H9 (cell line): Measurements from ENCODE around the gene MSH4. TPM values are rescaled to one million over a fixed set of nuclear protein-coding genes. Genes with fewer than 3 reads are reported as not detected.

Experiments used
- DNase-seq: peaks from one replicate; pipeline ENCODE4 v3.0.0-alpha.2; 2017
- H2AFZ ChIP-seq: one replicate; pipeline ENCODE4 v1.6.1; 2013; ENCODE audit warnings: mild to moderate bottlenecking, low read length, control low read depth, moderate library complexity
- H2AK5ac ChIP-seq: 2 replicates; pipeline ENCODE4 v1.6.1; 2013; ENCODE audit warnings: low read length, control low read depth, mixed read lengths; ENCODE audit not compliant: insufficient read length
- H2BK120ac ChIP-seq: one replicate; pipeline ENCODE4 v1.6.1; 2013; ENCODE audit warnings: low read depth, mild to moderate bottlenecking, low read length, control low read depth, inconsistent platforms; ENCODE audit not compliant: poor library complexity, severe bottlenecking
- H2BK12ac ChIP-seq: 2 replicates; pipeline ENCODE4 v1.6.1; 2013; ENCODE audit warnings: low read length, control low read depth, mixed read lengths, low read depth; ENCODE audit not compliant: insufficient read length
- H2BK15ac ChIP-seq: 2 replicates; pipeline ENCODE4 v1.6.1; 2013; ENCODE audit warnings: low read depth, low read length, control low read depth
- H2BK20ac ChIP-seq: one replicate; pipeline ENCODE4 v1.6.1; 2013; ENCODE audit warnings: low read depth, mild to moderate bottlenecking, low read length, control low read depth, inconsistent platforms; ENCODE audit not compliant: poor library complexity, severe bottlenecking
- H2BK5ac ChIP-seq: 2 replicates; pipeline ENCODE4 v1.6.1; 2013; ENCODE audit warnings: low read length, control low read depth, mixed read lengths; ENCODE audit not compliant: insufficient read length
- H3K14ac ChIP-seq: 2 replicates; pipeline ENCODE4 v1.6.1; 2013; ENCODE audit warnings: low read length, control low read depth; ENCODE audit not compliant: insufficient read depth
- H3K18ac ChIP-seq: 2 replicates; pipeline ENCODE4 v1.6.1; 2013; ENCODE audit warnings: low read depth, mild to moderate bottlenecking, mixed read lengths, low read length, control low read depth; ENCODE audit not compliant: insufficient read length
- H3K23ac ChIP-seq: 2 replicates; pipeline ENCODE4 v1.6.1; 2013; ENCODE audit warnings: low read length, control low read depth, mixed read lengths, low read depth; ENCODE audit not compliant: insufficient read length
- H3K23me2 ChIP-seq: 2 replicates; pipeline ENCODE4 v1.6.1; 2013; ENCODE audit warnings: low read depth, mild to moderate bottlenecking, mixed read lengths, low read length, control low read depth; ENCODE audit not compliant: insufficient read length, poor library complexity, severe bottlenecking
- H3K27ac ChIP-seq: 2 replicates; pipeline ENCODE4 v1.5.1; 2013; ENCODE audit warnings: low read length, control low read depth, mixed read lengths, low read depth; ENCODE audit not compliant: insufficient read length
- H3K27me3 ChIP-seq: 2 replicates; pipeline ENCODE4 v1.6.1; 2013; ENCODE audit warnings: low read length, control low read depth, inconsistent platforms; ENCODE audit not compliant: insufficient read depth
- H3K4ac ChIP-seq: 2 replicates; pipeline ENCODE4 v1.6.1; 2013; ENCODE audit warnings: low read depth, mild to moderate bottlenecking, control low read depth, inconsistent platforms, low read length, moderate library complexity
- H3K4me1 ChIP-seq: 2 replicates; pipeline ENCODE4 v1.6.1; 2013; ENCODE audit warnings: low read length, control low read depth, inconsistent platforms; ENCODE audit not compliant: insufficient read depth
- H3K4me2 ChIP-seq: 2 replicates; pipeline ENCODE4 v1.6.1; 2013; ENCODE audit warnings: low read length, control low read depth, mixed read lengths; ENCODE audit not compliant: insufficient read length, insufficient read depth
- H3K56ac ChIP-seq: 2 replicates; pipeline ENCODE4 v1.6.1; 2013; ENCODE audit warnings: low read depth, mild to moderate bottlenecking, mixed read lengths, low read length, control low read depth; ENCODE audit not compliant: insufficient read length
- H3K79me1 ChIP-seq: 2 replicates; pipeline ENCODE4 v1.6.1; 2013; ENCODE audit warnings: low read depth, mild to moderate bottlenecking, moderate library complexity, low read length, control low read depth, inconsistent platforms; ENCODE audit not compliant: insufficient read depth, poor library complexity, severe bottlenecking
- H3K79me2 ChIP-seq: 2 replicates; pipeline ENCODE4 v1.6.1; 2013; ENCODE audit warnings: low read length, control low read depth, inconsistent platforms; ENCODE audit not compliant: insufficient read depth
- H3K9ac ChIP-seq: 2 replicates; pipeline ENCODE4 v1.6.1; 2013; ENCODE audit warnings: low read length, control low read depth, mixed read lengths; ENCODE audit not compliant: insufficient read length; ENCODE audit errors: extremely low read depth
- H3K9me3 ChIP-seq: one replicate; pipeline ENCODE4 v1.6.1; 2013; ENCODE audit warnings: low read depth, low read length, inconsistent platforms; ENCODE audit not compliant: control insufficient read depth
- H3T11ph ChIP-seq: one replicate; pipeline ENCODE4 v1.6.1; 2013; ENCODE audit warnings: mild to moderate bottlenecking, low read length, control low read depth, inconsistent platforms
- H4K20me1 ChIP-seq: one replicate; pipeline ENCODE4 v1.6.1; 2013; ENCODE audit not compliant: control insufficient read depth, insufficient read length, insufficient read depth
- H4K5ac ChIP-seq: 2 replicates; pipeline ENCODE4 v1.6.1; 2013; ENCODE audit warnings: low read depth, mild to moderate bottlenecking, mixed read lengths, low read length, control low read depth; ENCODE audit not compliant: insufficient read length
- H4K8ac ChIP-seq: replicated peaks from 2 replicates; pipeline ENCODE4 v1.6.1; 2013; ENCODE audit warnings: low read length, control low read depth, mixed read lengths, low read depth; ENCODE audit not compliant: insufficient read length
- H4K91ac ChIP-seq: 2 replicates; pipeline ENCODE4 v1.6.1; 2013; ENCODE audit warnings: low read depth, mild to moderate bottlenecking, moderate library complexity, mixed read lengths, low read length, control low read depth; ENCODE audit not compliant: insufficient read length
- H3K27ac Mint-ChIP-seq, 3 experiments: 2 replicates in 2 of 3; 3 replicates in 1 of 3; pipeline ENCODE4 v1.8.0; 2020 to 2021; ENCODE audit warnings: mixed read lengths in 3 of 3, mild to moderate bottlenecking in 1 of 3, moderate library complexity in 1 of 3
- H3K27me3 Mint-ChIP-seq: 2 replicates; pipeline ENCODE4 v1.8.0; 2021; ENCODE audit warnings: low read depth, mild to moderate bottlenecking, moderate library complexity, mixed read lengths
- H3K36me3 Mint-ChIP-seq, 3 experiments: 2 replicates in 2 of 3; 3 replicates in 1 of 3; pipeline ENCODE4 v1.8.0; 2020 to 2021; ENCODE audit warnings: low read depth in 3 of 3, mixed read lengths in 3 of 3; ENCODE audit not compliant: insufficient read depth in 1 of 3
- H3K4me1 Mint-ChIP-seq, 2 experiments: 2 replicates each; pipeline ENCODE4 v1.8.0; 2020; ENCODE audit warnings: mixed read lengths in 2 of 2
- H3K4me3 Mint-ChIP-seq, 2 experiments: 2 replicates in 1 of 2; 3 replicates in 1 of 2; pipeline ENCODE4 v1.8.0; 2020 to 2021; ENCODE audit warnings: mild to moderate bottlenecking in 2 of 2, mixed read lengths in 2 of 2, moderate library complexity in 1 of 2
- H3K9me3 Mint-ChIP-seq, 2 experiments: 2 replicates in 1 of 2; 3 replicates in 1 of 2; pipeline ENCODE4 v1.8.0; 2020; ENCODE audit warnings: mild to moderate bottlenecking in 2 of 2, mixed read lengths in 2 of 2, moderate library complexity in 1 of 2
- CTCF ChIP-seq: fragments of 200-600 bp; sonication (generic); conservative IDR thresholded peaks from 3 replicates; pipeline ENCODE4 v1.8.0; 2021; ENCODE audit warnings: antibody characterized with exemption, mild to moderate bottlenecking
- WGBS: extraction: QIAGEN DNeasy Blood & Tissue Kit; methylation state at CpG from one replicate; pipeline ENCODE4 v1.1.7; 2013; ENCODE audit warnings: missing lambda C conversion rate, low lambda C conversion rate, mixed read lengths; ENCODE audit not compliant: insufficient read length; ENCODE audit errors: extremely low coverage; 5-methylcytosine and 5-hydroxymethylcytosine counted together
- total RNA-seq: library from RNA; stranded (reverse); gene quantifications from 2 replicates; pipeline ENCODE4 v1.2.1, GENCODE V29; 2021

The MSH4 gene
- total RNA-seq, 1 experiment from 2014 or later = 0.63 TPM

GRCh38 chr1:75845576-75845975, 48.9 kb downstream of the MSH4 start:
- WGBS = no CpG with 5 or more reads among the region's 1 CpG
- Histone ChIP-seq H3K14ac (no peak overlapping the region), H3K27me3 (no peaks in the 10 kb centered on the region), H3K4me1 (no peaks in the 10 kb centered on the region), H2BK5ac (no peak overlapping the region), H2BK15ac (no peak overlapping the region), H4K5ac (no peak overlapping the region), H2AFZ (no peak overlapping the region), H4K20me1 (no peaks in the 10 kb centered on the region), H3K4me2 (no peak overlapping the region), H3K56ac (no peak overlapping the region), H3K18ac (no peak overlapping the region), H3K23ac (no peak overlapping the region), H3K23me2 (no peaks in the 10 kb centered on the region), H2BK120ac (no peak overlapping the region), H3K9ac (no peak overlapping the region), H3K27ac (no peak overlapping the region), H3K4ac (no peak overlapping the region), H2BK20ac (no peak overlapping the region), H3K9me3 (no peaks in the 10 kb centered on the region), H4K91ac (no peak overlapping the region), H3K79me2 (no peaks in the 10 kb centered on the region), H2AK5ac (no peak overlapping the region), H3T11ph (no peak overlapping the region), H2BK12ac (no peak overlapping the region), H4K8ac (no peak overlapping the region), H3K79me1 (no peaks in the 10 kb centered on the region)
- no peak for TF ChIP-seq CTCF
- DNase-seq = no peak
- Mint-ChIP-seq H3K4me1 (no peaks in the 10 kb centered on the region), H3K36me3 (no peaks in the 10 kb centered on the region; a peak in 2 of 7 replicates), H3K9me3 (peaks cover 0 to 7% of the 10 kb centered on the region in 2 experiments; a peak in 2 of 5 replicates), H3K4me3 (no peak overlapping the region), H3K27me3 (no peaks in the 10 kb centered on the region), H3K27ac (no peak overlapping the region)
